Astrocyte (in vitro differentiated cells and primary cell): ENCODE data around the gene ZNF845. TPM values are rescaled to one million over a fixed set of nuclear protein-coding genes. Genes with fewer than 3 reads are reported as not detected.
"Not testable (repeated sequence)": the region's sequence is repeated elsewhere in the genome, so short reads cannot be mapped to it uniquely, and the experiment has no call there.

Experiments used
- DNase-seq: peaks from one replicate; pipeline ENCODE4 v3.0.0-alpha.2; 2010; ENCODE audit warnings: low read depth
- FAIRE-seq: peaks from 2 replicates; lab custom pipeline; 2011; peaks lifted over from hg19 to GRCh38; lab: Jason Lieb, UNC
- H2AFZ ChIP-seq: 2 replicates; pipeline ENCODE4 v1.6.0; 2012; ENCODE audit warnings: low read depth, low read length, inconsistent platforms
- H3K27ac ChIP-seq: 2 replicates; pipeline ENCODE4 v1.5.1; 2011; ENCODE audit warnings: low read depth, low read length, inconsistent platforms
- H3K27me3 ChIP-seq: 2 replicates; pipeline ENCODE4 v1.6.0; 2011; ENCODE audit warnings: low read length, inconsistent platforms; ENCODE audit not compliant: insufficient read depth
- H3K36me3 ChIP-seq: 2 replicates; pipeline ENCODE4 v1.5.1; 2011; ENCODE audit warnings: low read length, inconsistent platforms; ENCODE audit not compliant: insufficient read depth
- H3K4me1 ChIP-seq: 2 replicates; pipeline ENCODE4 v1.5.1; 2011; ENCODE audit warnings: low read length, inconsistent platforms; ENCODE audit not compliant: insufficient read depth
- H3K4me2 ChIP-seq: 2 replicates; pipeline ENCODE4 v1.6.0; 2012; ENCODE audit warnings: low read length, inconsistent platforms
- H3K4me3 ChIP-seq: 2 replicates; pipeline ENCODE4 v1.5.1; 2011; ENCODE audit warnings: low read depth, mild to moderate bottlenecking, low read length, inconsistent platforms; ENCODE audit not compliant: insufficient read depth
- H3K79me2 ChIP-seq: 2 replicates; pipeline ENCODE4 v1.6.0; 2012; ENCODE audit warnings: mild to moderate bottlenecking, low read length, inconsistent platforms; ENCODE audit not compliant: insufficient read depth
- H3K9ac ChIP-seq: 2 replicates; pipeline ENCODE4 v1.6.0; 2012; ENCODE audit warnings: mild to moderate bottlenecking, low read length, inconsistent platforms
- H3K9me3 ChIP-seq: 2 replicates; pipeline ENCODE4 v1.5.1; 2012; ENCODE audit warnings: low read depth, mild to moderate bottlenecking, low read length, inconsistent platforms; ENCODE audit not compliant: insufficient read depth
- H4K20me1 ChIP-seq: 2 replicates; pipeline ENCODE4 v1.6.0; 2012; ENCODE audit warnings: low read length, inconsistent platforms; ENCODE audit not compliant: insufficient read depth
- H3K27ac Mint-ChIP-seq: one replicate; pipeline ENCODE4 v1.8.0; 2021; ENCODE audit warnings: mild to moderate bottlenecking, mixed read lengths; ENCODE audit not compliant: unreplicated experiment
- H3K27me3 Mint-ChIP-seq: one replicate; pipeline ENCODE4 v1.8.0; 2021; ENCODE audit warnings: low read depth, mixed read lengths; ENCODE audit not compliant: unreplicated experiment
- H3K36me3 Mint-ChIP-seq: one replicate; pipeline ENCODE4 v1.8.0; 2021; ENCODE audit warnings: low read depth, mixed read lengths; ENCODE audit not compliant: unreplicated experiment
- H3K4me1 Mint-ChIP-seq: one replicate; pipeline ENCODE4 v1.8.0; 2021; ENCODE audit warnings: low read depth, mixed read lengths; ENCODE audit not compliant: unreplicated experiment
- H3K4me3 Mint-ChIP-seq: one replicate; pipeline ENCODE4 v1.8.0; 2021; ENCODE audit warnings: mild to moderate bottlenecking, moderate library complexity, mixed read lengths; ENCODE audit not compliant: unreplicated experiment
- H3K9me3 Mint-ChIP-seq: one replicate; pipeline ENCODE4 v1.8.0; 2021; ENCODE audit warnings: mild to moderate bottlenecking, mixed read lengths; ENCODE audit not compliant: unreplicated experiment
- CTCF ChIP-seq: IDR thresholded peaks from 2 replicates; pipeline ENCODE4 v1.5.1; 2011; ENCODE audit warnings: low read depth, mild to moderate bottlenecking, inconsistent platforms, low read length, moderate library complexity; ENCODE audit not compliant: insufficient read depth
- EZH2 ChIP-seq: IDR thresholded peaks from 2 replicates; pipeline ENCODE4 v1.6.1; 2012; ENCODE audit warnings: mild to moderate bottlenecking, low read length, inconsistent platforms; ENCODE audit not compliant: insufficient read depth
- total RNA-seq: library from RNA; stranded (reverse); gene quantifications from 2 replicates; pipeline ENCODE4 v1.2.1, GENCODE V29; 2021

The ZNF845 gene
- total RNA-seq, 1 donor from 2014 or later: 6.3 TPM

GRCh38 chr19:53290758-53291549 lies 42.6 kb upstream of the ZNF845 start:
- TF ChIP-seq CTCF (no peak), EZH2 (no peak)
- Histone ChIP-seq H3K4me3 (no peak overlapping the region), H3K27ac (no peak overlapping the region), H3K4me2 (no peak overlapping the region), H3K9ac (no peak overlapping the region), H3K79me2 (no peaks in the 10 kb centered on the region), H3K9me3 (peaks cover 13% of the 10 kb centered on the region), H3K4me1 (no peaks in the 10 kb centered on the region), H3K27me3 (no peaks in the 10 kb centered on the region), H3K36me3 (no peaks in the 10 kb centered on the region), H4K20me1 (no peaks in the 10 kb centered on the region), H2AFZ (no peak overlapping the region)
- no peak for FAIRE-seq
- H3K4me1 Mint-ChIP-seq: no peaks in the 10 kb centered on the region
- DNase-seq: no peak
- no peak overlapping the region for H3K4me3 Mint-ChIP-seq
- no peak overlapping the region for H3K27ac Mint-ChIP-seq
- H3K9me3 Mint-ChIP-seq: peaks cover 42% of the 10 kb centered on the region
- no peaks in the 10 kb centered on the region for H3K27me3 Mint-ChIP-seq
- no peaks in the 10 kb centered on the region for H3K36me3 Mint-ChIP-seq

GRCh38 chr19:53294786-53295441 lies 38.6 kb upstream of the ZNF845 start:
- H3K4me2 ChIP-seq: no peak overlapping the region
- Mint-ChIP-seq H3K36me3 (no peaks in the 10 kb centered on the region), H3K4me3 (no peak overlapping the region), H3K9me3 (peaks cover 46% of the 10 kb centered on the region), H3K27me3 (no peaks in the 10 kb centered on the region), H3K27ac (peak overlapping the region; percentile 87), H3K4me1 (no peaks in the 10 kb centered on the region)
- H3K27me3 ChIP-seq: no peaks in the 10 kb centered on the region
- no peak overlapping the region for H2AFZ ChIP-seq
- DNase-seq (peak; percentile 5), FAIRE-seq (no peak)
- H3K9me3 ChIP-seq: peaks cover 13% of the 10 kb centered on the region
- H3K79me2 ChIP-seq: no peaks in the 10 kb centered on the region
- TF ChIP-seq EZH2 (no peak), CTCF (no peak)
- H3K27ac ChIP-seq: no peak overlapping the region
- no peaks in the 10 kb centered on the region for H4K20me1 ChIP-seq
- H3K4me1 ChIP-seq: no peaks in the 10 kb centered on the region
- H3K4me3 ChIP-seq: no peak overlapping the region
- no peak overlapping the region for H3K9ac ChIP-seq
- H3K36me3 ChIP-seq: no peaks in the 10 kb centered on the region

GRCh38 chr19:53301341-53301740 lies 32.2 kb upstream of the ZNF845 start:
- not testable (repeated sequence) for H3K4me1 Mint-ChIP-seq, H3K4me1 ChIP-seq, H3K9ac ChIP-seq, H2AFZ ChIP-seq, H3K9me3 ChIP-seq, H3K79me2 ChIP-seq, H3K4me3 ChIP-seq, H3K36me3 ChIP-seq, H3K27ac ChIP-seq, H3K27ac Mint-ChIP-seq, H3K4me2 ChIP-seq, H4K20me1 ChIP-seq, H3K27me3 ChIP-seq, H3K4me3 Mint-ChIP-seq, FAIRE-seq, H3K27me3 Mint-ChIP-seq, DNase-seq, H3K36me3 Mint-ChIP-seq
- peaks cover 16% of the 10 kb centered on the region for H3K9me3 Mint-ChIP-seq
